Muscle layer of colon (tissue), 2 donors: ENCODE data around the gene MRPL58.
"Not testable (repeated sequence)": the region's sequence is repeated elsewhere in the genome, so short reads cannot be mapped to it uniquely, and the experiment has no call there.

Experiments
- H3K27ac ChIP-seq: one replicate; pipeline ENCODE4 v1.7.0; 2013; ENCODE audit warnings: low read depth, mild to moderate bottlenecking, low read length, moderate library complexity
- H3K27me3 ChIP-seq, 2 donors: one replicate each; pipeline ENCODE4 v1.7.0; 2013; ENCODE audit warnings: low read length in 2 of 2, mild to moderate bottlenecking in 2 of 2; ENCODE audit not compliant: insufficient read depth in 2 of 2, control insufficient read depth in 1 of 2
- H3K36me3 ChIP-seq: one replicate; pipeline ENCODE4 v1.7.0; 2013; ENCODE audit warnings: mild to moderate bottlenecking, low read length; ENCODE audit not compliant: insufficient read depth
- H3K4me1 ChIP-seq: one replicate; pipeline ENCODE4 v1.7.0; 2013; ENCODE audit warnings: mild to moderate bottlenecking, low read length; ENCODE audit not compliant: insufficient read depth
- H3K4me3 ChIP-seq, 2 donors: one replicate each; pipeline ENCODE4 v1.7.0; 2013; ENCODE audit warnings: low read length in 2 of 2, low read depth in 1 of 2, mild to moderate bottlenecking in 1 of 2, moderate library complexity in 1 of 2
- H3K9ac ChIP-seq: one replicate; pipeline ENCODE4 v1.7.0; 2013; ENCODE audit warnings: low read length
- H3K9me3 ChIP-seq: one replicate; pipeline ENCODE4 v1.7.0; 2013; ENCODE audit warnings: mild to moderate bottlenecking, low read length
- donor health status: abdominal sarcoma.
- donor health status: Adenocarcinoma of cecum.

The MRPL58 gene

GRCh38 chr17:75019710-75020109, 7.2 kb downstream of the MRPL58 start:
- H3K9me3 ChIP-seq = no peaks in the 10 kb centered on the region
- no peak overlapping the region for H3K27ac ChIP-seq
- no peaks in the 10 kb centered on the region for H3K27me3 ChIP-seq
- H3K4me1 ChIP-seq = no peaks in the 10 kb centered on the region
- H3K4me3 ChIP-seq = no peak overlapping the region
- H3K36me3 ChIP-seq = peaks cover 33% of the 10 kb centered on the region
- no peak overlapping the region for H3K9ac ChIP-seq

GRCh38 chr17:75020331-75021110, 8.1 kb downstream of the MRPL58 start:
- peaks cover 33% of the 10 kb centered on the region for H3K36me3 ChIP-seq
- no peak overlapping the region for H3K9ac ChIP-seq

GRCh38 chr17:75024686-75025397, 12.4 kb downstream of the MRPL58 start:
- Histone ChIP-seq H3K27ac (no peak overlapping the region), H3K4me1 (no peaks in the 10 kb centered on the region), H3K27me3 (no peaks in the 10 kb centered on the region), H3K9me3 (no peaks in the 10 kb centered on the region), H3K9ac (no peak overlapping the region), H3K4me3 (no peak overlapping the region), H3K36me3 (peaks cover 21% of the 10 kb centered on the region)

More at GRCh38 chr17:75020331-75021110, 8.1 kb downstream of the MRPL58 start:
- H3K27me3 ChIP-seq = no peaks in the 10 kb centered on the region
- no peak overlapping the region for H3K4me3 ChIP-seq
- H3K9me3 ChIP-seq = no peaks in the 10 kb centered on the region
- no peak overlapping the region for H3K27ac ChIP-seq
- no peaks in the 10 kb centered on the region for H3K4me1 ChIP-seq

DNA sequence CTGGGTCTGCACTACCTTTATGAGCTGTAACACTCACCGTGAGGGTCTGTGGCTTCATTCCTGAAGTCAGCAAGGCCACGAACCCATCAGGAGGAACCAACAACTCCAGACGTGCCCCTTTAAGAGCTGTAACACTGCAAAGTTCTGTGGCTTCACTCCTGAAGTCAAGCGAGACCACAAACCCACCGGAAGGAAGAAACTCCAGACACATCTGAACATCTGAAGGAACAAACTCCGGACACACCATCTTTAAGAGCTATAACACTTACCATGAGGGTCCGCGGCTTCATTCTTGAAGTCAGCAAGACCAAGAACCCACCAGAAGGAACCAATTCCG, 12.9 kb downstream of the MRPL58 start:
- H3K9me3 ChIP-seq, H3K27me3 ChIP-seq, H3K9ac ChIP-seq, H3K4me1 ChIP-seq, H3K4me3 ChIP-seq, H3K27ac ChIP-seq: not testable (repeated sequence)
- H3K36me3 ChIP-seq = peaks cover 21% of the 10 kb centered on the region

DNA sequence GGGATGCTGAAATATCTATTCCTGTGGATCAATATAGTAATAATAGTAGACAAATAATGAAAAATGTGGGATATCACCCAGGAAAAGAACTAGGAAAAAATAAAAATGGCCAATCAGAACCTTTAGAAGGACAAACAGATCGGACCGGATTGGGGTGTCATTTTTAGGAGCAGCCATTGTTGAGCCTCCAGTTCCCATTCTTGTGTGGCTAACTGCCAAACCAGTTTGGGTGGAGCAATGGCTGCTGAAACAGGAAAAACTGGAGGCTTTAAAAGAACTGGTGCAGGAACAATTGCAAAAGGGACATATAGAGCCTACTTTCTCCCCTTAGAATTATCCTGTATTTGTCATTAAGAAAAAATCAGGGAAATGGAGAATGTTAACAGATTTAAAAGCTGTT, 14.2 kb downstream of the MRPL58 start:
- not testable (repeated sequence) for H3K36me3 ChIP-seq, H3K9me3 ChIP-seq, H3K9ac ChIP-seq, H3K27ac ChIP-seq, H3K27me3 ChIP-seq, H3K4me3 ChIP-seq, H3K4me1 ChIP-seq

GRCh38 chr17:75030161-75030560, 17.7 kb downstream of the MRPL58 start:
- Histone ChIP-seq H3K27me3 (no peaks in the 10 kb centered on the region), H3K4me3 (no peak overlapping the region), H3K4me1 (peaks cover 25% of the 10 kb centered on the region), H3K36me3 (no peaks in the 10 kb centered on the region), H3K9me3 (no peaks in the 10 kb centered on the region), H3K27ac (no peak overlapping the region), H3K9ac (no peak overlapping the region)

- Histone ChIP-seq H3K27ac (peak overlapping the region; percentile 12), H3K4me3 (peak overlapping the region in 1 of 2 donors; percentile 5), H3K9me3 (no peaks in the 10 kb centered on the region), H3K36me3 (no peaks in the 10 kb centered on the region), H3K27me3 (no peaks in the 10 kb centered on the region), H3K9ac (no peak overlapping the region), H3K4me1 (peaks cover 40% of the 10 kb centered on the region)
Measured at GRCh38 chr17:75031972-75032719, 19.7 kb downstream of the MRPL58 start.

DNA sequence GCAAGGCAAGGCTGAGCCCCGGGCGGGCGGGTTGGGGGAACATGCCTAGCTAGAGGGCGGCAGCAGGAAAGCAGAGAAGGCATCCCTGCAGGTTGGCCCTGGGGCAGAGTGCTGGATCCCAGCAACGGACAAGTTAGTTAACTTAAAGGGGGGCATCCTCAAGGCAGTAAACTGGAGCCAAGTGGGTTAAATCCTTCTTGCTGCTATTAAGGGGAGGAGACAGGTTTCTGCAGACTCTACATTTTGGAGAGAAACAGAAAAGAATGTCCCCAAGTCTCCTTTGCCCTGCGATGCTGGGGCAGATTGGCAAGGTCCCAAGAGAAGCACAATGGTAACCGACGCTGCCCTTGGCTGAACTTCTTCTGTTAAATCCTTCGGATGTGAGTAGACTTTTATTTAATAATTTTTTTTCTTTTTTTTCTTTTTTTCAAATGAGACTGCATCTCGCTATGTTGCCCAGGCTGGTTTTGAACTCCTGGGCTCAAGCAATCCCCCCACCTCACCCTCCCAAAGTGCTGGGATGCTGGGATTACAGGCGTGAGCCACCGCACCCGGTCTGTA, 20.3 kb downstream of the MRPL58 start:
- Histone ChIP-seq H3K36me3 (no peaks in the 10 kb centered on the region), H3K4me3 (peak overlapping the region in 1 of 2 donors; percentile 87), H3K4me1 (peaks cover 40% of the 10 kb centered on the region), H3K27ac (peak overlapping the region; percentile 71), H3K27me3 (no peaks in the 10 kb centered on the region), H3K9ac (no peak overlapping the region), H3K9me3 (no peaks in the 10 kb centered on the region)

DNA sequence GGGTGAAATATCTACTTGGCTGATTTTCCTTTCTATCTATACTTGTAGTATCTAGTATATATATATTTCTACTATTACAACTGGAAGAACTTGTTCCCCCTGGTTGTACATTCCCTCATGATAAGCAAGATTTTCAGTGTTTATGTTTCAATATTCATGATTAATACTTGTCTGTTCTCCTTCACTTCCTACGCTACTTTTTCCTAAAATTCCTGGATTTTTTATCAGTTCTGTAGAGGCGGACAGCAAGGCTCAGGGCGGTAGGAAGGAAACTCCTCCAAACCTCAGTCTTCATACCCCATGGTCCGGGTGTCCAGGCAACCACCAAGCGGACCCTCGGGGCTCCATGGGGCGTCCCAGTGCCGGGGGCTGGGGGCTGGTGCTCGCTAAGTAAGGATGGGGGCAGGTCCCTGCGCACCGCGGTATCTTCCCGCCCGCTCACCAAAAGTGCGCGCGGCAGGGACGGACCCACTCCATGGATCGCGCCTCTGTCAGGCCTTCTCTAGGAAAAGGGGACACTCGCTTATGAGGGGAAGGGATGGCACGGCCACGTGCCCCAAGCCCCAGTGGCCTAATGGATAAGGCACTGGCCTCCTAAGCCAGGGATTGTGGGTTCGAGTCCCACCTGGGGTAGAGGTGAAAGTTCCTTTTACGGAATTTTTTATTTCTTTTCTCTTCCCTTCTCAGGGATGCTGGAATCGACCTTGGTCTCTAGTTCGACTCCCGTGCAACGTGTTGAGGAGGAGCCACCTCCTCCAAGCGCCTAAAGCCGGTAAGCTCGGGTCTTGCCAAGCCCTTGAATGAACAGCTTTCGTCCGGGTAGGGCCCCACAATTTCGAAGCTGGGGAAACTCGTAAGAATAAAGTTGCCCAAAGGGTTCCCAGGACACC, 21.1 kb downstream of the MRPL58 start:
- H3K9ac ChIP-seq = peak overlapping the region; percentile 85
- peaks cover 4% of the 10 kb centered on the region for H3K36me3 ChIP-seq
- no peaks in the 10 kb centered on the region for H3K9me3 ChIP-seq
- peaks cover 40% of the 10 kb centered on the region for H3K4me1 ChIP-seq
- peak overlapping the region; percentile 86 to 87 for H3K4me3 ChIP-seq
- H3K27ac ChIP-seq = peak overlapping the region; percentile 71
- no peaks in the 10 kb centered on the region for H3K27me3 ChIP-seq

GRCh38 chr17:75034236-75034908, 21.9 kb downstream of the MRPL58 start:
- Histone ChIP-seq H3K4me1 (peaks cover 40% of the 10 kb centered on the region), H3K4me3 (peak overlapping the region; percentile 86 to 87), H3K36me3 (peaks cover 11% of the 10 kb centered on the region), H3K27me3 (no peaks in the 10 kb centered on the region), H3K9ac (peak overlapping the region; percentile 85), H3K9me3 (no peaks in the 10 kb centered on the region), H3K27ac (peak overlapping the region; percentile 71)
